ENCODE results near the gene INTS1.

The INTS1 gene

DNA sequence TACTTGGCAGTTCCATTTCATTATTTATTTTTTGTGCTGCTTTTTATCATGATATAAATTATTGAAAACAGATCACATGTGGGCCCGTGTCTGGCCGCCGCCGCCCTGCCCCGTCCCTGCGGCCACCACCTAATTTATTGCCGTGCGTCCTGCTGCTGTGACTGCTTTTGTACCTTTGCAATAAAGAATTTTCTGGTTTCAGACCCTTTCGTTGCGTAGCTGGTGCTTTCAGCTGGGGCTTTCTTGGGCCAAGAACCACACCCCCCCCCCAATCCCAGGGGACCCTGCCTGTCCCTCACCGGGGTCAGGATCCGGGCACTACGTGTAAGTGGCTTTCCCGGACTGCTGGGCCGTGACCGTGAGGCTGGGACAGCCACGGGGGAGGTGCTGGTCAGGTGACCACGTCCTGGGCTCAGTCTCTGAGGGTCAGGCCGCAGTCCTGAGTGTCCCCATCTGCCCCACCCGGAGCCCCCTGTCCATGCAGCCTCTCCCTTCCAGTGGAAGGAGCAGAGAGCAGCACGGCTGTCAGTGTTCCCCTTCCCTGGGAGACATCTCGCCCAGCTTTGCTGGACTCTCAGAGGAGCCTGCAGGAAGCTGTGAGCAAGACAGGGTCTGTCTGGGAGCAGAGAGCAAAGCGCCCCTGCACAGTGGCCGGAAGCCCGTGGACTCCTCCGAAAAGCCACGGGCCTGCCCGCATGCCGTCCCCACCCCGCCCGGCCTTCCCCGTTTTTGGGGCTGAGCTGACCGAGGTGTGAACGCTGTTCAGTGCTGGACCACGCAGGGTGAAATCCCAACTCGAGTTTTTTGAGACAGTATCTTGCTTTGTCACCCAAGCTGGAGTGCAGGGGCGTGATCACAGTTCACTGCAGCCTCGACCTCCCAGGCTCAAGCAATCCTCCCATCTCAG, 38.9 kb upstream of the INTS1 start:
- no peak for DNase-seq

DNA sequence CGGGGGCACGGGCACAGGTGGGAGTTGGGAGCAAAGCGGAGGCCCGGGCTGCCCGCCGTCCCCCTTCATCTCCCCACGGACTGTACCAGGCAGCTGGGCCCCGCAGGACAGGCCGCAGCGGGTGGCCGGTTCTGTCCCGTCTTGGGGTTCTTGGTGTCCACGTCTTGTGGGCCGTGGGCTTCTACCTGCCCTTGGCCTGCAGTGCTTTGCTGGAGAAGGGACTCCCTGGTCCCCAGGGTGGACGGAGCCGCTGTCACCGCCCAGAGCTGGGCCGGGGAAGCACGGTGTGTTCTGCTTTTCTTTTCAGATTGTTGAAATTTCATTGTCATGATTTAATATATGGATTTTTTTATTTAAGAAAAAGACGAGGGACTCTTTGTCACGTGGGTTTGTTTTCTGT, 38.1 kb upstream of the INTS1 start:
- DNase-seq = no peak

- no peak for DNase-seq
These were observed 37.4 kb upstream of the INTS1 start for GRCh38 chr7:1541431-1542162.

- DNase-seq = no peak
These were observed 36.6 kb upstream of the INTS1 start for GRCh38 chr7:1540776-1541271.

- no peak for DNase-seq
These were observed 35.9 kb upstream of the INTS1 start for GRCh38 chr7:1539882-1540775.

GRCh38 chr7:1539181-1539881, 35.1 kb upstream of the INTS1 start:
- no peak for DNase-seq

DNA sequence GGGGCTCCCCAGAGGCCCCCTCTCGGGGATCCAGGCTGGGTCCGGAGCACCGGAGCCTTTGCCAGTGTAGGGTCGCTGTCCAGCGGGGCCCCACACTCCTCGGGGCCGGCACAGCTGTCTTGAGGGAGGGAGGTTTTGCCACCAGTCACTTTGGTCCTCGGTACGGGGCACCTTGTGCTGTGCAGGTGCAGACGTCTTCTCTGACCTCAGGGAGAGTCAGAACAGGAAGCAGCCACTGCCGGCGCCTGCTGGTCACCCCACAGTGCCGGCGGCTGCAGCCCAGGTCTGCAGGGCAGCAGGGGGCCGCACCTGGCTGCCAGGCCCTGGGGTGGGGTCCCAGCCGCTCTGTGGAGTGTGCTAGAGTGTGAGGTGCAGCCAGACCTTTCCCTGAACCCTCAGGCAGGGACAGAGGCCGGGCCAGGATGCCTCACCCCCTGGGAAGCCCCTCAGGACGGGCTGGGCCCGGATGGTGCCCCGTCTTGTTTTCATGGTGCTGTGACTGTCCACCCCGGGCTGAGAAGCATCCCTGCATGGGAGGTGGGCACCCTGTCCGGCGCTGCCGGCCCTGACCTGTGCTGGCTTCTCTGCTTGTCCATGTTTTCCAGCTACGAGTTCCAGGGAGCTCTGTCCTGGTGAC, 34.5 kb upstream of the INTS1 start:
- no peak for DNase-seq

GRCh38 chr7:1537535-1538412, 33.6 kb upstream of the INTS1 start:
- DNase-seq = no peak

GRCh38 chr7:1536743-1537534, 32.8 kb upstream of the INTS1 start:
- DNase-seq = no peak

DNA sequence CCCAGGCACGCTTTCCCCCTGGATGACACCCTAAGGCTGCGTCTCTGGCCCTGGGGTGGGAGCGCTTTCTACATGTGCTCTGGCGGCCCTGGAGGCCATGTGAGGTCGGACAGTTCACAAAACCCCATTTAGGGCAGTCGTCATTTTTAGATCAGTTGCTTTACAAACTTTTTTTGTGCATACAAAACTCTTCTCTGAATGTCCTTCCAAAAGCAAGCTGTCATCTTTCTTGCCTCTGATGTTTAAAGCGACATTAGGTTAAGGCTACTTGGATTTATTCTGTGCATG, 32.2 kb upstream of the INTS1 start:
- DNase-seq = no peak

DNA sequence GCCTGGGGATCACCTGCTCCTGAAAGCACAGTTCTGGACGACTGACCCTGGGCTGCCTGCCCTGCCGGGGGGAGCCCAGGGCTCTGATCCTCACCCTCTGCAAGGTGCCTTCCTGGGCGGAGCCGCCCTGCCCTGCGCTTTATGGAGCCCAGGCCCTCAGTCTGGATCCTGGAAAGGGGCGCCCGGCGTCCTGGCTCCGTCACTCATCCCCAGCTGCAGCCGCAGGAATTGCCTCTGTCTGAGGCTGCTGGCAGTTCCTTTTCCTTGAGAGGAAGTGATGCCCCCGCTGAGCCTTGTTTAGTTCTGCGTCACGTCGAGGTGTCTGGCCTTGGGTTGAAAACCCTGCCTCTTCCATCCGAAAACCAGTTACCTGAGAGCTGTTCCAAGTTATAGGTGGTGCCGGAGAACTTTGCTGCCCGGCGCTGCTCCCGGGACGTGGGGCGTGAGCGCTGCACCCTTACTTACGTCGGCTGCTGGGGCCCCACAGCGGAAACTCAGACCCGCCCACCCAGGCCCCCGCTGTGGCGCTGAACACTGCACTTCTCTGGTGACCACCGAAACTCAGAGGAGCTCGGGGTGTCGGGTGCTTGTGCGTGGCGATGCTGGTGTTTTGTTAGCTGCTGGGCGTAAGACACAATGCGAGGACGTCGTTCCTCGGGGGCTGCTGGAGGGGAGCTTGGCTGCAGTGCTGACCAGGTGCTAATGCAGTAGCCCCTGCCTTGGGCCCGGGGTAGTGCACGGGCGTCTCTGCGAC, 31.7 kb upstream of the INTS1 start:
- no peak for DNase-seq

DNA sequence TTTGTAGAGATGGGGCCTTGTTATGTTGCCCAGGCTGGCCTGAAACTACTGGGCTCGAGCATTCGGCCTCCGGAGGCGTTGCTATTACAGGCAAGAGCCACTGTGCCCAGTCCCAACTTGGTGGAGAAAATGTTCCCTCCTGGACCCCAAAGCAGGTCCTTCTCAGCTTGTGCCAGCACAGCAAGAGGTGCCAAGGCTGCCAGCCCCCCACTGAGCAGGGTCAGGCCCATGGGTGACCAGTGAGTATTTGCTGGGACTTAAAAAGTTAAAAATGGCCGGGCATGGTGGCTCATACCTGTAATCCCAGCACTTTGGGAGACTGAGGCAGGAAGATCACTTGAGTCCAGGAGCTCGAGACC, 30.9 kb upstream of the INTS1 start:
- DNase-seq = no peak

DNA sequence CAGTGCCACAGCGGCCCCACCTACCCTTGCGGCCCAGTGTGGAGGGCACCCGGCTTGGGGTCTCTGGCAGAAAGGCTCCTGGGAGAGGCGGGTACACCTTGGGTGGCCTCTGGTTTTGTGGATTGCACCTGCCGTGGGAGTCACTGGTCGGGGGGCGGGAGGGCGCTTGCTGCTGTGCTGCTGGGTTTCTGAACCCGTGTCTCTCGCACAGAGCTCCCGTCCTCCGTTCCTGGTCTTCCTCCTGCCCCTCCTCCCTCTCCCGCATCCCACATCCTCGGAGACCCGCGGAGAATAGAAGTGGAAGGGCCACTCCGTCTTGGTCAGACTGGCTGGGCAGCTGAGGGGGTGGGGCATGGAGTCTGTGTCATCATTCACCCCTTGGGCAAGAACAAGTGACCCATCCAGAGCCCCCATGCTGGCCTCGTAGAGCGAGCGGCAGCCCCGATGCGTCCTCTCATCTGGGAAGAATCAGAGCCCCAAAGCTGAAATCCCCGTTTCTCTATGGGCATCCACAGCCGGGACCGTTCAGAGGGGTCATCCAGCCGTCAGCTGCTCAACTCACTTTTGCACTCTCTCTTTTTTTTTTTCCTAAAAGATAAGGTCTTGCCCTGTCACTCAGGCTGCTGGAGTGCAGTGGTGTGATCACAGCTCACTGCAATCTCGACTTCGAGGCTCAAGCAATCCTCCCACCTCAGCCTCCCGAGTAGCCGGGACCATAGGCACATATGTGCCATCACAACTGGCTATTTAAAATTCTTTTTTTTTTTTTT, 30.3 kb upstream of the INTS1 start:
- DNase-seq = no peak

DNA sequence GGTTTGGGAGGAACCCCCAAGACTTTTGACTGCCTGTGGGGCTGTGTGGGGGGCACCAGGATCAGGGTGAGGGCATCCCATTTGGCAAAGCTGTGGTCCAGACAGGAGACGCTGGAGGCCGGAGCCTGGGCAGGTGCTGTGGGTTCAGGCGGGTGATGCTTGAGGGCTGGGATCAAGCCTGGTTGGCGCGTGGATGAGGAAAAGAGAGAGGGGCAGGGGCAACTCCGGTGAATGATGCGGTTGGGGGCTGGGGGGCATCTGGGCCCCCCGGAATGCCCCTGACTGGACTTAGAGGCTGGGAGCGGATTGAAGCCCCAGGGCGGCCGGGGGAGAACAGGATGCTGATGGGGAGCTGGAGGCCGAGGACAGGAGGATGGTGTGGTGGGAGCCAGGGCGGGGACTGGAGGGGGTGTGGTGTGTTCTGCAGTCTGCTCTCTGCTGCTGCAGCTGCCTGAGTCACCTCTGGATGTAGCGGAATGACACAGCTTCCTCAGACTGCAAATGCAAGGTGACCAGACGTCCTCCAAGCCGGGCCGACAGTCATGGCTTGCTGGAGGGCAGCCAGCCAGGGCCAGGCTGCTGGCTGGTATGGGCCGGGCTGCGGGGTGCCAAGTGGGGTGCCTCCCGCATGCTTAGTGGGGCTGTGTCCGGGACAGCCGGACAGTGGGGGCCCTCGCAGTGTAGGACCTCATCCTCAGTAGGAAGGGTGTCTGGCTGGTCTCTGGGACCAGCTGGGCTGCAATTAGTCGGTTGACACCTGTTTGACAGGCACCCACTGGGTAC, 29.5 kb upstream of the INTS1 start:
- DNase-seq = no peak

GRCh38 chr7:1533255-1533546, 29.0 kb upstream of the INTS1 start:
- DNase-seq = no peak

GRCh38 chr7:1532456-1533254, 28.5 kb upstream of the INTS1 start:
- DNase-seq = peak; percentile 59

GRCh38 chr7:1531979-1532455, 27.8 kb upstream of the INTS1 start:
- no peak for DNase-seq

All from central memory CD4-positive, alpha-beta T cell (primary cell).